SK-N-MC (cell line): ENCODE data around the gene TLE6.

Experiments used
- EZH2 ChIP-seq: fragments of 200-600 bp; sonication (generic); IDR thresholded peaks from one replicate; pipeline ENCODE4 v1.6.1; 2017; ENCODE audit warnings: antibody characterized with exemption
- POLR2AphosphoS5 ChIP-seq: IDR thresholded peaks from 2 replicates; pipeline ENCODE4 v1.6.1; 2012; ENCODE audit warnings: mild to moderate bottlenecking, low read depth, low read length, borderline replicate concordance

DNA sequence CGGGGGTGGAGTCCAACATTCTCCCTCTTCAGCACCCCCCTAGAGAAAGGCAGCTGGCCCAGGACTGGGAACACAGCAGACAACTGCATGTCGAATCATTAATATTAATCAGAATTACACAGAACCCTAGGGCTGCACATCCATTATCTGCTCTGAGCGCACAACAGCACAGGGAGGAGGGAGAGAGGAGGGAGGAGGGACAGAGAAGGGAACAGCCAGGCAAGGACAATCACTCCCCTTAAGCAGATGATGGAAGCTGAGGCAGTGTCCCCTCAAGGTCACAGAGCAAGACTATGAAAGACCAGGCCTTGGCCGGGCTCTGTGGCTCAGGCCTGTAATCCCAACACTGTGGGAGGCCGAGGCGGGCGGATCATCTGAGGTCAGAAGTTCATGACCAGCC, 25.7 kb downstream of the TLE6 start:
- TF ChIP-seq POLR2AphosphoS5 (no peak), EZH2 (no peak)
